Choroid plexus epithelial cell (primary cell): Measurements from ENCODE around the gene LAGE3.
A peak's percentile ranks its signal among the peaks of the same experiment; 100 is the strongest.

Experiments used
- DNase-seq: peaks from one replicate; pipeline ENCODE4 v3.0.0-alpha.2; 2010; ENCODE audit warnings: low read depth
- H3K4me3 ChIP-seq: 2 replicates; pipeline ENCODE4 v1.5.1; 2011; ENCODE audit warnings: low read depth, mild to moderate bottlenecking, control low read depth, low read length, moderate library complexity
- CTCF ChIP-seq: conservative IDR thresholded peaks from 2 replicates; pipeline ENCODE4 v1.5.1; 2011; ENCODE audit warnings: low read depth, mild to moderate bottlenecking, control low read depth, inconsistent platforms, low read length, moderate library complexity

Gene LAGE3

GRCh38 chrX:154478728-154479622 is at the start of gene LAGE3:
Gene LAGE3, minus strand, starts transcription at chrX:154479281. Its CDS starts 366 bp downstream, at chrX:154478915.
- no peak for TF ChIP-seq CTCF
- DNase-seq = peak; percentile 93
- peak within 1 kb of the TSS; percentile 62 for H3K4me3 ChIP-seq

GRCh38 chrX:154526901-154527675 is 48.0 kb upstream of the LAGE3 start:
- peak; percentile 69 for TF ChIP-seq CTCF
- H3K4me3 ChIP-seq = peak overlapping the region; percentile 45
- peak; percentile 84 for DNase-seq

GRCh38 chrX:154525606-154526490 is 46.8 kb upstream of the LAGE3 start:
- DNase-seq = no peak
- no peak for TF ChIP-seq CTCF
- H3K4me3 ChIP-seq = no peak overlapping the region

- TF ChIP-seq CTCF = no peak
- DNase-seq = no peak
- no peak overlapping the region for H3K4me3 ChIP-seq
These were observed 40.3 kb upstream of the LAGE3 start for GRCh38 chrX:154519389-154519788.

GRCh38 chrX:154517101-154517781 is 38.2 kb upstream of the LAGE3 start:
- no peak for TF ChIP-seq CTCF
- no peak for DNase-seq
- peak overlapping the region; percentile 20 for H3K4me3 ChIP-seq

GRCh38 chrX:154516656-154517100 is 37.6 kb upstream of the LAGE3 start:
- DNase-seq = peak; percentile 81
- no peak for TF ChIP-seq CTCF
- H3K4me3 ChIP-seq = peak overlapping the region; percentile 53
